HepG2 (cell line): ENCODE data around the gene ASF1B. TPM values are rescaled to one million over a fixed set of nuclear protein-coding genes. Genes with fewer than 3 reads are reported as not detected.
A peak's percentile ranks its signal among the peaks of the same experiment; 100 is the strongest.

Source experiments
- GATA4 ChIP-seq: sonication (generic); IDR thresholded peaks from 2 replicates; pipeline ENCODE4 v1.6.1; 2016; ENCODE audit warnings: antibody characterized with exemption, low read depth, borderline replicate concordance
- JARID2 ChIP-seq: sonication (generic); formaldehyde crosslinking; IDR thresholded peaks from 2 replicates; pipeline ENCODE4 v1.8.1; 2023; ENCODE audit warnings: missing genetic modification reagents, inconsistent platforms; ENCODE audit not compliant: insufficient replicate concordance
- KMT2A ChIP-seq: sonication (generic); formaldehyde crosslinking; IDR thresholded peaks from 2 replicates; pipeline ENCODE4 v1.4.0; 2020; ENCODE audit warnings: missing genetic modification reagents
- NFIB ChIP-seq: sonication (generic); formaldehyde crosslinking; IDR thresholded peaks from 2 replicates; pipeline ENCODE4 v1.9.0; 2021; ENCODE audit warnings: missing genetic modification reagents, mild to moderate bottlenecking, borderline replicate concordance
- SMYD3 ChIP-seq: sonication (generic); formaldehyde crosslinking; IDR thresholded peaks from 2 replicates; pipeline ENCODE4 v1.8.1; 2023; ENCODE audit warnings: mild to moderate bottlenecking, missing genetic modification reagents
- SP5 ChIP-seq: IDR thresholded peaks from 2 replicates; pipeline ENCODE4 v1.6.1; 2016; ENCODE audit warnings: low read depth, borderline replicate concordance
- TCF7 ChIP-seq: sonication (generic); IDR thresholded peaks from 2 replicates; pipeline ENCODE4 v1.6.1; 2016; ENCODE audit warnings: antibody characterized with exemption, low read depth
- THYN1 ChIP-seq: sonication (generic); formaldehyde crosslinking; IDR thresholded peaks from 2 replicates; pipeline ENCODE4 v1.8.1; 2023; ENCODE audit warnings: low read depth, mild to moderate bottlenecking, moderate library complexity, missing genetic modification reagents, borderline replicate concordance
- ZEB1 ChIP-seq: IDR thresholded peaks from 2 replicates; pipeline ENCODE4 v1.6.1; 2012; ENCODE audit warnings: mild to moderate bottlenecking, low read depth, inconsistent platforms; ENCODE audit not compliant: insufficient replicate concordance
- ZFP82 ChIP-seq: sonication (generic); formaldehyde crosslinking; IDR thresholded peaks from 2 replicates; pipeline ENCODE4 v1.5.1; 2020; ENCODE audit warnings: mild to moderate bottlenecking, missing genetic modification reagents, borderline replicate concordance
- ZNF138 ChIP-seq: sonication (generic); formaldehyde crosslinking; IDR thresholded peaks from 2 replicates; pipeline ENCODE4 v1.5.0; 2020; ENCODE audit warnings: mild to moderate bottlenecking, low read depth, missing genetic modification reagents
- ZNF225 ChIP-seq: sonication (generic); formaldehyde crosslinking; IDR thresholded peaks from 2 replicates; pipeline ENCODE4 v1.4.0; 2020; ENCODE audit warnings: mild to moderate bottlenecking, missing genetic modification reagents
- polyA plus RNA-seq, 8 experiments: library from polyadenylated mRNA; depleted of rRNA in 3 of 8; stranded (reverse) in 7 of 8; unstranded in 1 of 8; fragments of >200 nt; fragmentation: Illumina TruSeq in 4 of 8; extraction: Trizol in 4 of 8; gene quantifications; 2 replicates each; pipeline versions ENCODE4 v1.2.1 to v1.2.3, GENCODE V29; 2011 to 2016; ENCODE audit warnings: low read depth in 4 of 8, missing spikeins in 1 of 8, mixed read lengths in 1 of 8; ENCODE audit not compliant: insufficient read depth in 1 of 8
- total RNA-seq, 5 experiments: library from RNA; depleted of rRNA; stranded (reverse); fragments of >200 nt; fragmentation: Illumina TruSeq; extraction: Trizol; gene quantifications; 2 replicates each; pipeline ENCODE4 v1.2.3, GENCODE V29; 2016; ENCODE audit warnings: low read depth in 1 of 5
- TF ChIP-seq, protein P1 (sequence below): sonication (generic); formaldehyde crosslinking; IDR thresholded peaks from 2 replicates; pipeline ENCODE4 v1.8.0; 2022; ENCODE audit warnings: mild to moderate bottlenecking, missing genetic modification reagents, moderate library complexity
- TF ChIP-seq, protein P2 (sequence below): sonication (generic); formaldehyde crosslinking; IDR thresholded peaks from 2 replicates; pipeline ENCODE4 v1.4.0; 2020; ENCODE audit warnings: missing genetic modification reagents, borderline replicate concordance
- TF ChIP-seq, protein P3 (sequence below): sonication (generic); formaldehyde crosslinking; IDR thresholded peaks from 2 replicates; pipeline ENCODE4 v1.4.0; 2020; ENCODE audit warnings: mild to moderate bottlenecking, missing genetic modification reagents
- TF ChIP-seq, protein P4 (sequence below): sonication (generic); formaldehyde crosslinking; IDR thresholded peaks from 2 replicates; pipeline ENCODE4 v1.5.0; 2020; ENCODE audit warnings: mild to moderate bottlenecking, missing genetic modification reagents
- TF ChIP-seq, protein P5 (sequence below): sonication (generic); formaldehyde crosslinking; IDR thresholded peaks from 2 replicates; pipeline ENCODE4 v1.5.0; 2020; ENCODE audit warnings: mild to moderate bottlenecking, low read depth, missing genetic modification reagents, borderline replicate concordance

Gene ASF1B
- total and polyA plus RNA-seq, 2 of the 13 experiments (the other 11 are each of a cell fraction or from before 2014, with no cell fraction given) = 18.2 to 24.8 TPM

DNA sequence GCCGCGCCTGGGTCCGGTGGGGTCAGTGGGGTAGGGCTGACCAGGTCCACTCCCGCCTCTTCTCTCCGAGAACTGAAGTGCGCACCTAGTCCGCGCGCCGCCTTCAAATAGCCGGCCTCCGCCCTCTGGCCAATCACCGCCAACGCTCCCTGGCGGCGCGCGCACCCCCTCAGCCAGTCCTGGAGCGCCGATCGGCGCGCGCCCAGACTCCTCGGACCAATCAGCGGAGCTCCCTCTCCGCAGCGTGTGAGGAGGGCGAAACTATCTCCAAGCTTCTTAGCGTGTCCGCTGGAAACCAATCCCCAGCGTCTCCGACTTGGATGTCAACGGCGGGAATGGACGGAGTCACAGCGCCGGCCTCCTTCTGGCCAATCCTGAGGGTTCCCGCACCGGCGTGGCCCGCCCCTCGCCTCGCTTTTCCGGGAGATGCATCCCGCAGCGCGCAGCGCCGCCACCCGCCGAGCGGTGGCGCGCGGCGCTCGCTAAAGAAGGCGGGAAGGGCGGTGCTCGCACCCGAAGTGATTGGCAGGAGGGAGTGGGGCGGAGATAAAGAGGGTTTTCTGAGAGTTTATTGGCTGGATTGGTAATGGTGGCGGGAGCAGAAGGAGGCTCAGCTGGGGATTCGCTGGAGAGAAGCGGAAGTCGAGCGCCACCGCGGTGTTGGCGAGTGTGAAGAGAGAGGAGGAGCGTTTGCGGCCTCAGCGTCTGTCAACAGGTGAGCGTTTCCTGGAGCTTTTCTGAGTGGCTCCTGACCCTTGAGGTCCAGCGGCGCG lies at the start of gene ASF1B (continued):
- TF ChIP-seq SMYD3 = peak; percentile 83
- no peak for TF ChIP-seq ZEB1
- TF ChIP-seq NFIB (CRISPR knock-in tag) = no peak
- TF ChIP-seq GATA4 = peak; percentile 45; the same call in 1 of the 2 replicates
- TF ChIP-seq, protein P1, sequence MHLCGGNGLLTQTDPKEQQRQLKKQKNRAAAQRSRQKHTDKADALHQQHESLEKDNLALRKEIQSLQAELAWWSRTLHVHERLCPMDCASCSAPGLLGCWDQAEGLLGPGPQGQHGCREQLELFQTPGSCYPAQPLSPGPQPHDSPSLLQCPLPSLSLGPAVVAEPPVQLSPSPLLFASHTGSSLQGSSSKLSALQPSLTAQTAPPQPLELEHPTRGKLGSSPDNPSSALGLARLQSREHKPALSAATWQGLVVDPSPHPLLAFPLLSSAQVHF (CRISPR knock-in tag) = peak; percentile 93; the same call in 1 of the 2 replicates
- TF ChIP-seq, protein P2, sequence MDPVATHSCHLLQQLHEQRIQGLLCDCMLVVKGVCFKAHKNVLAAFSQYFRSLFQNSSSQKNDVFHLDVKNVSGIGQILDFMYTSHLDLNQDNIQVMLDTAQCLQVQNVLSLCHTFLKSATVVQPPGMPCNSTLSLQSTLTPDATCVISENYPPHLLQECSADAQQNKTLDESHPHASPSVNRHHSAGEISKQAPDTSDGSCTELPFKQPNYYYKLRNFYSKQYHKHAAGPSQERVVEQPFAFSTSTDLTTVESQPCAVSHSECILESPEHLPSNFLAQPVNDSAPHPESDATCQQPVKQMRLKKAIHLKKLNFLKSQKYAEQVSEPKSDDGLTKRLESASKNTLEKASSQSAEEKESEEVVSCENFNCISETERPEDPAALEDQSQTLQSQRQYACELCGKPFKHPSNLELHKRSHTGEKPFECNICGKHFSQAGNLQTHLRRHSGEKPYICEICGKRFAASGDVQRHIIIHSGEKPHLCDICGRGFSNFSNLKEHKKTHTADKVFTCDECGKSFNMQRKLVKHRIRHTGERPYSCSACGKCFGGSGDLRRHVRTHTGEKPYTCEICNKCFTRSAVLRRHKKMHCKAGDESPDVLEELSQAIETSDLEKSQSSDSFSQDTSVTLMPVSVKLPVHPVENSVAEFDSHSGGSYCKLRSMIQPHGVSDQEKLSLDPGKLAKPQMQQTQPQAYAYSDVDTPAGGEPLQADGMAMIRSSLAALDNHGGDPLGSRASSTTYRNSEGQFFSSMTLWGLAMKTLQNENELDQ (CRISPR knock-in tag) = no peak
- TF ChIP-seq THYN1 (CRISPR knock-in tag) = no peak
- peak; percentile 22; the same call in 1 of the 2 replicates for TF ChIP-seq ZNF138 (CRISPR knock-in tag)
- TF ChIP-seq JARID2 = no peak
- no peak for TF ChIP-seq TCF7
- TF ChIP-seq, protein P3, sequence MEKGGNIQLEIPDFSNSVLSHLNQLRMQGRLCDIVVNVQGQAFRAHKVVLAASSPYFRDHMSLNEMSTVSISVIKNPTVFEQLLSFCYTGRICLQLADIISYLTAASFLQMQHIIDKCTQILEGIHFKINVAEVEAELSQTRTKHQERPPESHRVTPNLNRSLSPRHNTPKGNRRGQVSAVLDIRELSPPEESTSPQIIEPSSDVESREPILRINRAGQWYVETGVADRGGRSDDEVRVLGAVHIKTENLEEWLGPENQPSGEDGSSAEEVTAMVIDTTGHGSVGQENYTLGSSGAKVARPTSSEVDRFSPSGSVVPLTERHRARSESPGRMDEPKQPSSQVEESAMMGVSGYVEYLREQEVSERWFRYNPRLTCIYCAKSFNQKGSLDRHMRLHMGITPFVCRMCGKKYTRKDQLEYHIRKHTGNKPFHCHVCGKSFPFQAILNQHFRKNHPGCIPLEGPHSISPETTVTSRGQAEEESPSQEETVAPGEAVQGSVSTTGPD (CRISPR knock-in tag) = no peak
- TF ChIP-seq, protein P4, sequence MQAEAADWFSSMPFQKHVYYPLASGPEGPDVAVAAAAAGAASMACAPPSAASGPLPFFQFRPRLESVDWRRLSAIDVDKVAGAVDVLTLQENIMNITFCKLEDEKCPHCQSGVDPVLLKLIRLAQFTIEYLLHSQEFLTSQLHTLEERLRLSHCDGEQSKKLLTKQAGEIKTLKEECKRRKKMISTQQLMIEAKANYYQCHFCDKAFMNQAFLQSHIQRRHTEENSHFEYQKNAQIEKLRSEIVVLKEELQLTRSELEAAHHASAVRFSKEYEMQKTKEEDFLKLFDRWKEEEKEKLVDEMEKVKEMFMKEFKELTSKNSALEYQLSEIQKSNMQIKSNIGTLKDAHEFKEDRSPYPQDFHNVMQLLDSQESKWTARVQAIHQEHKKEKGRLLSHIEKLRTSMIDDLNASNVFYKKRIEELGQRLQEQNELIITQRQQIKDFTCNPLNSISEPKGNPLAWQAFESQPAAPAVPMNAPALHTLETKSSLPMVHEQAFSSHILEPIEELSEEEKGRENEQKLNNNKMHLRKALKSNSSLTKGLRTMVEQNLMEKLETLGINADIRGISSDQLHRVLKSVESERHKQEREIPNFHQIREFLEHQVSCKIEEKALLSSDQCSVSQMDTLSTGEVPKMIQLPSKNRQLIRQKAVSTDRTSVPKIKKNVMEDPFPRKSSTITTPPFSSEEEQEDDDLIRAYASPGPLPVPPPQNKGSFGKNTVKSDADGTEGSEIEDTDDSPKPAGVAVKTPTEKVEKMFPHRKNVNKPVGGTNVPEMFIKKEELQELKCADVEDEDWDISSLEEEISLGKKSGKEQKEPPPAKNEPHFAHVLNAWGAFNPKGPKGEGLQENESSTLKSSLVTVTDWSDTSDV (CRISPR knock-in tag) = no peak
- TF ChIP-seq SP5 (CRISPR knock-in tag) = peak; percentile 94
- TF ChIP-seq, protein P5, sequence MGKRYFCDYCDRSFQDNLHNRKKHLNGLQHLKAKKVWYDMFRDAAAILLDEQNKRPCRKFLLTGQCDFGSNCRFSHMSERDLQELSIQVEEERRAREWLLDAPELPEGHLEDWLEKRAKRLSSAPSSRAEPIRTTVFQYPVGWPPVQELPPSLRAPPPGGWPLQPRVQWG = no peak
- TF ChIP-seq KMT2A = peak; percentile 63
- no peak for TF ChIP-seq ZNF225 (CRISPR knock-in tag)
- no peak for TF ChIP-seq ZFP82 (CRISPR knock-in tag)
